ENCODE results near the gene COL23A1.

The COL23A1 gene

DNA sequence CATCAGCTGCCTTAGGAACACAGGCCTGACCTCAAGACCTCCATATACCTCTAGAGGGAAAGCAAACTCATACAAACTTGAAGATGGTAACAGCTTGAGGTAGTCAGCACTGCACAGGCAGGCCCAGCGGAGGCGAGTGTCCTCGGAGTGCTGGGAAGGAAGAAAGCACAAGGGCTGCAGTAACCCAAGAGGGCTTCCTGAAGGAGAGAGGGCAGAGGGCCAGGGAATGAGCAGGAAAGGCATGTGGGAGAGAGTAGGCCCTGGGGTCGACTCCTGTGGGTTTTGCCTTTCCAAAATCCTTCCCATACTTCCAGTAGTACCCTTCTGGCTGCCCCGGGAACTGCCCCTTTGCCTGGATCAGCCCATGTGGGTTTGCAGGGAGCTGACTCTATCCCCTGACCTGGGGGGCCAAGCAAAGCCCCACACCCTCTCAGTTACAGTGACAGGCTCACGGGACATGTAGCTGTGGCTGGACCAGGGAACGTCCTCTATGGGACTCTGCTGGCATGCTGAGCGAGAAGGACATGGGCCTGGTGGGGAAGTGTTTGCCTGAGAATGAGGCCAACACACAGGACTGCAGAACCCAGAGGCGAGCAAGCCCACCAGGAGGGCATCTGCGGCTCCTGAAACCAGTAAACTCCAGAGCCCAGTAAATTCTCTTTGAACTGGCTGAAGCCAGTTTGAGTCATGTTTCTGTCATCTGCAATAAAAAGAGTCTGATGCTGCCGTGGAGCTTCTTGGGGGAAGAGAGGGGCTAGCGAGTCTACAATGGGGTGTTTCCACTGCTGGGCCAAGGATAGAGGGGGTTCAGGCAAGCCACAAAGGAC lies 64.1 kb downstream of the COL23A1 start:
- no peak for TF ChIP-seq GATA1 (IDR thresholded peaks at IDR 0.05; ENCODE audit: low read depth, low read length)
- TF ChIP-seq POLR2A (IDR thresholded peaks at IDR 0.05; ENCODE audit: low read length): no peak
- no peak for DNase-seq

GRCh38 chr5:178524093-178524882 lies 65.9 kb downstream of the COL23A1 start:
- DNase-seq: no peak
- TF ChIP-seq GATA1 (IDR thresholded peaks at IDR 0.05; ENCODE audit: low read depth, low read length) (no peak), POLR2A (IDR thresholded peaks at IDR 0.05; ENCODE audit: low read length) (no peak)

GRCh38 chr5:178522361-178522760 lies 67.8 kb downstream of the COL23A1 start:
- TF ChIP-seq POLR2A (IDR thresholded peaks at IDR 0.05; ENCODE audit: low read length) (no peak), GATA1 (IDR thresholded peaks at IDR 0.05; ENCODE audit: low read depth, low read length) (no peak)
- no peak for DNase-seq

DNA sequence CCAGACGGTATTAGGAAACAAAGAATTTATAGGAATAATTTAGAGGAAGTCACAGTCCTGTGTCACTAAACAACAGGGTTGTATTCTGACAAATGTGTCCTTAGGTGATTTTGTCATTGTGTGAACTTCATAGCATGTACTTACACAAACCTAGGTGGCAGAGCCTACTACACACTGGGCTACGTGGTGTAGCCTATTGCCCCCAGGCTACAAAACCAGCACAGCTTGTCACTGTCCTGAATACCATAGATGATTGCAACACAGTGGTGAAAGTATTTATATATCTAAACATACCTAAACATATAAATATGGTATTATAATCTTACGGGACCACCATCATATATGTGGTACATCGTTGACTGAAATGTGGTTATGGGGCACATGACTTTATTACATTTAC lies 69.3 kb downstream of the COL23A1 start:
- no peak for DNase-seq
- no peak for TF ChIP-seq POLR2A (IDR thresholded peaks at IDR 0.05; ENCODE audit: low read length)
- TF ChIP-seq GATA1 (IDR thresholded peaks at IDR 0.05; ENCODE audit: low read depth, low read length): no peak

DNA sequence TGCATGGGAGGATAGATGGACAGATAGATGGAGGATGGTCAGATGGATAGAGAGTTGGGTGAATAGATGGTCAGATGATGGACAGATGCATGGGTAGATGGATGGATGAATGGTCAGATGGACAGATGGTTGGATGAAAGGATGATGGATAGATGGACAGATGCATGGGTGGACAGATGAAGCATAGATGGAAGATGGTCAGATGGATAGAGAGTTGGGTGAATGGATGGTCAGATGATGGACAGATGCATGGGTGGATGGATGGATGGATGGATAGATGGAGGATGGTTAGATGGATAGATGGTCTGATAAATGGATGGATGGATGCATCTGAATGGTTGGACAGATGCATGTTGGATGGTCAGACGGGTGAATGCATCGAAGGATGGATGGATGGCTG lies 70.4 kb downstream of the COL23A1 start:
- no peak for DNase-seq
- no peak for TF ChIP-seq GATA1 (IDR thresholded peaks at IDR 0.05; ENCODE audit: low read depth, low read length)
- no peak for TF ChIP-seq POLR2A (IDR thresholded peaks at IDR 0.05; ENCODE audit: low read length)

GRCh38 chr5:178519155-178519554 lies 71.0 kb downstream of the COL23A1 start:
- no peak for TF ChIP-seq GATA1 (IDR thresholded peaks at IDR 0.05; ENCODE audit: low read depth, low read length)
- TF ChIP-seq POLR2A (IDR thresholded peaks at IDR 0.05; ENCODE audit: low read length): no peak
- DNase-seq: no peak

GRCh38 chr5:178516504-178517235 lies 73.5 kb downstream of the COL23A1 start:
- no peak for DNase-seq
- TF ChIP-seq GATA1 (IDR thresholded peaks at IDR 0.05; ENCODE audit: low read depth, low read length): no peak
- no peak for TF ChIP-seq POLR2A (IDR thresholded peaks at IDR 0.05; ENCODE audit: low read length)

DNA sequence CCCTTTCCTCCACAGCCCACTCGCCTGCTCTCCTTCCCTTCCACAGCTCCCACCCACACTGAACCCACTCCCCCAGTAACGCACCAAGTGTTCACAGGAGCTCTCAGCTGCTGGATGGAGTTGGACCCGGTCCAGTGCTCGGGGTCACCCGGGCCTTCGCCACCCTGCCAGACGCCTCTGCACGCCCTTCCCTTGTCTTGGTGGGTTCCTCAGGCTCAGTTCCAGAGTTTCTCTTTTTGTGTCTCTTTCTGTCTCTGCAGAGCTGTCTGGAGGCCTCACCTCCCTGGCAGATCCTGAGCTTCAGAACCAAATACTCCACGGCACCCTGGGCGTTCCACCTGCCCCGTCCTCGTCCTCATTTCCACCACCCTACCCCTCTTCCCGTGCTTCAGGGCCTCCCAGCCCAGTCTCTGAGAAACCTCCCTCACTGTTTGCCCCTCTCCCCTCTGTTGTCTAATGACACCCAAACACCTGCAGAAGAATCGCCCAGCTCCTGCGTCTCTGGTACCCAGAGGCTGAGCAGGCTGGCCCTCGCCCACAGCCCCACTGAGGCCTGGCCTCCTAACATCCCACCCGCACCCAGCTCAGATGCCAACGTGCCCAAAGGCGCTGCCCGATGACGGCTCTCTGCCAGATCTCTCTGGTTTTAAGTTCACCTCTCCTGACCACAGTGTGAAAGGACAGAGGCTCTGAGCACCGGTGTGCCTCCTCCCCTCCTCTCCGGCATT lies 74.3 kb downstream of the COL23A1 start:
- no peak for DNase-seq
- TF ChIP-seq POLR2A (IDR thresholded peaks at IDR 0.05; ENCODE audit: low read length): no peak

- TF ChIP-seq POLR2A (IDR thresholded peaks at IDR 0.05; ENCODE audit: low read length) (no peak), GATA1 (IDR thresholded peaks at IDR 0.05; ENCODE audit: low read depth, low read length) (no peak)
- DNase-seq: no peak
Measured at GRCh38 chr5:178514851-178515418, 75.3 kb downstream of the COL23A1 start.

DNA sequence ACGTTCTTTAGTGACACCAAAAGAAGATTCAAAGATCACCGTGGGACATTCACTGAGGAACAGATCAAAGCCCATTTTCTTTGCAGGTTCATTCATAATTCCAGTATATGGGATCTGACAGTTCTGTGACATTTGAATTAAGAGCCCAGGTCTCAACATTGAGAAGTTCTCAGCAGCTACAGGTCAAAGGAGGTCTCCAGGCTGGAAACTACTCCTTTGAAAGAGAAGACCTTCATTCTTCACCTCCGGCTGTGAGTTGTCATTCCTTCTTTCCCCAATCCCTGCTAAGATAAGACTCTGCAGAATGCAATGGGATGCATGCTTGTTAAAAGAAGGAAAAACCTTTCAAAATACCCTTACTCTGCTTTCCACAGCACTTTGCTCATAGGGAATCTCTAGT lies 79.0 kb downstream of the COL23A1 start:
- DNase-seq: no peak

GRCh38 chr5:178509491-178510057 lies 80.6 kb downstream of the COL23A1 start:
- DNase-seq: no peak
- no peak for TF ChIP-seq POLR2A (IDR thresholded peaks at IDR 0.05; ENCODE audit: low read length)
- TF ChIP-seq GATA1 (IDR thresholded peaks at IDR 0.05; ENCODE audit: low read depth, low read length): no peak

More for the DNA sequence above, 79.0 kb downstream of the COL23A1 start:
- no peak for TF ChIP-seq GATA1 (IDR thresholded peaks at IDR 0.05; ENCODE audit: low read depth, low read length)
- no peak for TF ChIP-seq POLR2A (IDR thresholded peaks at IDR 0.05; ENCODE audit: low read length)

DNA sequence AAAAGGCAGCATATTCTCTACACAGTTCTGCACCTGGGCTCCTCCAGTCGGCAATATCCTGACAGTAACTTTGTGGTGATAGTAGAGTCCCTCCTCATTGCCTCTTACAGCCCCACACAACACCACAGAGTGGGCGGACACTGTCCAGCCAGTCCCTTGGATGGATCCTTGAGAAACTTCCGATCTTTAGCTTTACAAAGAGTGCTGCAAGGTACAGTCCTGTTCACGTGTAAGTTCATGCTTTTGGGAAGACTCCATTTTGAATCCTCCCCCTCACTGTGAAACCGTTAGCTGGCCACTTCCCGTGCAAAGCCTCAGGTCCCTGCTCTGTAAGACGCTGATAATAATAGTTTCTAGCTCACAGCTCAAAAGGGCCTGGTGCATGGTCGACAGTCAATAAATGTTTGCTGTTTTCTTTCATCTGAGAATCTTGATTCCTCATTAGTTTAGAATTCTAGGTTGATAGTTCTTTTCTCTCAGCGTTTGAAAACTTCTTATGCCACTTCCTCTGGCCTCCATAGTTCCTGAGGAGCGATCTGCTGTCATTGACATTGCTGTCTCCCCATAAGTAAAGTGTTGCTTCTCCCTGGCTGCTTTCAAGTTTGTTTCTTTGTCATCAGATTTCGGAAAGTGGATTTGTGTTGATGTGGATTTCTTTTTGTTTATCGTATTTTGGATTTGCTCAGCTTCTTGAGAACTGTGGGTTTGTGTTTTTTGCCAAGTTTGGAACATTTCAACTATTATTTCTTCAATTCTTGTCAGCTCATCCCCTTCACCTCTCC lies 82.9 kb downstream of the COL23A1 start:
- no peak for DNase-seq
- TF ChIP-seq POLR2A (IDR thresholded peaks at IDR 0.05; ENCODE audit: low read length) (no peak), GATA1 (IDR thresholded peaks at IDR 0.05; ENCODE audit: low read depth, low read length) (no peak)
